M059J (cell line): ENCODE data around the gene TMEM115. TPM values are rescaled to one million over a fixed set of nuclear protein-coding genes. Genes with fewer than 3 reads are reported as not detected.
A peak's percentile ranks its signal among the peaks of the same experiment; 100 is the strongest.

ENCODE experiments used
- DNase-seq: peaks from one replicate; pipeline ENCODE4 v3.0.0-alpha.2; 2012; ENCODE audit warnings: low read depth
- total RNA-seq: library from RNA; depleted of rRNA; stranded (reverse); fragments of >200 nt; shearing (Covaris generic); gene quantifications from 2 replicates; pipeline ENCODE4 v1.2.3, GENCODE V29; 2014; rRNA removed

Gene TMEM115, protein sequence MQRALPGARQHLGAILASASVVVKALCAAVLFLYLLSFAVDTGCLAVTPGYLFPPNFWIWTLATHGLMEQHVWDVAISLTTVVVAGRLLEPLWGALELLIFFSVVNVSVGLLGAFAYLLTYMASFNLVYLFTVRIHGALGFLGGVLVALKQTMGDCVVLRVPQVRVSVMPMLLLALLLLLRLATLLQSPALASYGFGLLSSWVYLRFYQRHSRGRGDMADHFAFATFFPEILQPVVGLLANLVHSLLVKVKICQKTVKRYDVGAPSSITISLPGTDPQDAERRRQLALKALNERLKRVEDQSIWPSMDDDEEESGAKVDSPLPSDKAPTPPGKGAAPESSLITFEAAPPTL
- total RNA-seq: 28.0 and 38.2 TPM in 2 replicates

DNA sequence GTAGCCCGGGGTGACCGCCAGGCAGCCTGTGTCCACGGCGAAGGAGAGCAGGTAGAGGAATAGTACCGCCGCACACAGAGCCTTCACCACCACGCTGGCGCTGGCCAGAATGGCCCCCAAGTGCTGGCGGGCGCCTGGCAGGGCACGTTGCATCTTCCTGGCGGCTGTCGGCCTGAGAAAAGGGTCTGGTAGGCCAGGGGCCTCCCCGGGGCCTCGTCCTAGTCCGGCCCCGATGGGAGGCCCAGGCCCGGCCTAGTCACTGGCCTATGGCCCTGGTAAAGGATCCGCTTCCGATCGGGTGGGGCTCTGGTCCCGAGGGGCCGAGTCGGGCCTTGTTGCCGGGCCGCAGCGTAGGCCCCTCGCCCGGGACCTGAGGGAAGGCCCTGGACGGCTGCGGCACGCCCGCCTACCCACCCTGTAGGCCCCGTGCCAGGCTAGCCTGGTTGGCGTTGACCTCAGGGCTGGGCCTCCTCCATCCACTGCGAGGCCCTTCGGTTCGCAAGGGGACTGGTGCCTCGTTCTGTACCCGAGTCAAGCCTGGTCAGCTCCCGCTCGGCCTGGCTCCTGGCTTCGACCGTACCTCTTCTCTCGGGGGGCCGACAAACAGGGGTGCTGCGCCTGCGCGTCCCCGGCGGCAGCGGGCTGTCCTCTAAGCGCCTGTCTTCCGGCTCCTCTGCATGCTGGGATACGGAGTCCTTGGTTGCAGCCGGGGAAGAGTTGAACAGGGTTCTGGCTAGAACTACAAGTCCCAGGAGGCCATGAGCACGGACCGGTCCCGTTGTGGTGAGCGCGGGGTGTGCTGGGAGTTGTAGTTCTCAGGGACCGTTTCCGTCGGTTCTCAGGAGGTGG is at the start of gene TMEM115:
TSS of gene TMEM115 (minus strand) at position 611 of the 849 bp plus-strand sequence. CDS start at position 153, 458 bp downstream.
- DNase-seq: peak; percentile 97

DNA sequence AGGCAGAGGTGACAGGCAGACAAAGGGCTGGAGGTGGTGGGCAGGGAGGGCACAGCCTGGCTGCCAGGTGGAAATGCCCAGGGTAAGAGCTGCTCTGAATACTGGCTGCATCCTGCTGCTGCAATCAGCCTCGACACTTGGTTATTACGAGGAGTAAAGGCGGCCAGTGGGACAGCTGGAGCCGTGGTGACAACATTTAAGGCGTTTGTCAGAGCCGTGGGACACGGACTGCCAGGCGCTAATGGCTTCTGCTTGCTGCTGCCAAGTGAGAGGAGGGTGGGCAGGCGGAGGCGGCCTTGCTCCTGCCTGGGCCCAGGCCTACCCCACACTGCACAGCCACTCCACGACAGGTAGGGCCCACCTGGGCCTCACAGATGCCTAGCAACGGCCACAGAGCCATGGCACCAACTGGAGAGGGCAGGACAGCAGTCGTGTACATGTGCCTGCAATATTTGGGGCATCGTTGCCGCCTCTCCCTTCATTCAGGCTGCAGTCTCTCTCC is 49.2 kb upstream of the TMEM115 start:
- DNase-seq: no peak

DNA sequence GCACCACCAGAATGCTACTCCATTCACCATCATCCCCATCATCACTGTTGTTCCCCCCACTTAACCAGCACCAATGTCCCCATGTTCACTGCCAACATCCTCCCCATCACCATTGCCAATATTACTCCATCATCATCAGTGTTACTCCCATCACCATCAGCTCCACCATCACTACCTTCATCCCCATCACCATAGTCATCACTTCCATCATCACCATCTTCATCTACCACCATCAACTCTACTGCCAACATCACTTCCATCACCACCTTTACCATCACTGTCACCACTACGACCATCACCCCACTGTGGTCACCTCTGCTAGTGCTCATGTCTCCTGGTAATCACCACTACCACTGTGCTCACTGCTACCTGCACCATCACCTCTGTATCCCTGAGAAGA is 47.2 kb upstream of the TMEM115 start:
- DNase-seq: no peak

DNA sequence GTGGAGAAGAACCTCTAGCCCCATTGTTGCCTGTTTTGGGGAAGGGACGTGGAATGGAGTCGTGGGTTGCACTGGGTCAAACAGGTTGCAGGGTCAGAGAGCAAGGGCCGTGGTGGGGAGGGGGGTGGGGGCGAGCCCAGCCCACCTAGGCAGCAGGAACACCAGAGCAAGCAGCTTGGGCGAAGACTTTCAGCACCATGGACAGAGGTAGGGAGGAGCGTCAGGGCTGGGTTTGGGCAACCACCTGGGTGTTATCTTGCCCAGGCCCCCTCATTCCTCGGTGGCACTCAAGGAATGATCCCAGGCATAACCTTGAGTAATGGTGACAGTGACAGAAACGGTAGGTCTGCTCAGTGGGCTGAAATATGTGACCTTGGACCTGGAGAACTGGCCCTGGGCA is 45.9 kb upstream of the TMEM115 start:
- no peak for DNase-seq

DNA sequence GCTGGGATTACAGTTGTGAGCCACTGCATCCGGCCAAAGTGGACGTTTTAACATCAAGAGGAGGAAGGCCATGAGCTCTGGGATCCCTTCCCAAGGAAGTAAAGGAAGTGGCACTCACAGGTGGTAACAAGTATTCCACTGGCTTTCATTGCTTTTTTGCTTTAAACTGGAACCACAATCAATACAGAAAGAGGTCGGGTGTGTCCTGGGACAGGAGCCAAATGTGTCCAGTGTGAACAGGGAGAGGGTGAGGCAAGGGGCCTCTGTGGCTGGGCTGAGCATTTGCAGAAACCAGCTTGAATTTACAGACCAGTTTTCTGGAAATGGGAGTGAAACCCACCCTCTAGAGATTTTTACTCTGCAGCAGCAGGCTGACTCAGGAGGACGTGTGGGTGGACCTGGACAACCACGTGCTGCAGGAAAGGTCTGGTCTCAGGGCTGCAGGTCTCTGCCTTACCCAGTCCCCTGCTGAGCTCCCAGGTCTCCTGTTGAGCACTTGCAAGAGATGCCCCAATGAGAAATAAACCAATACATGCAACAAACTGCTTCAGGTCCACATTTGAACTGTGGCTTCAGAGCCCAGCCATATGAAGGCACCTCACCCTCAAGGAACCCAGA is 42.8 kb upstream of the TMEM115 start:
- no peak for DNase-seq

DNA sequence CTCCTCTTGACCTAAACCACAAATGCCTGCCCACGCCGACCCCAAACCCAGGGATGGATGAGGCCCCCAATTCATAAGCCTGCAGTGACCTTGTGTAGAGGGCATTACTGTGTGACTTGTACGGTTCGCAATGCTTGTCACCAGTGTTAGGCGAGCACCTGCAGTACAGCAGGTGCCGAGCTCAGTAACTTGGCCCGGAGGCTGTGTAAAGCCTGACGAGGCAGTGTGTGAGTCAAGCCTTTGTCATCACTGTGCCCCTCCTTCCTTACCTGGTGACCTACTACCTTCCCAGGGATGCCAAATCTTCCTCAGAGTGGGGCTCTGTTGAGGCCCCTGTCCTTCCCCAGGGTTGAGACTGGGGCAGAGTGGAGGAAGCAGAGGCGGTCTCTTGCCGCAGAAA is 37.2 kb upstream of the TMEM115 start:
- DNase-seq: no peak

DNA sequence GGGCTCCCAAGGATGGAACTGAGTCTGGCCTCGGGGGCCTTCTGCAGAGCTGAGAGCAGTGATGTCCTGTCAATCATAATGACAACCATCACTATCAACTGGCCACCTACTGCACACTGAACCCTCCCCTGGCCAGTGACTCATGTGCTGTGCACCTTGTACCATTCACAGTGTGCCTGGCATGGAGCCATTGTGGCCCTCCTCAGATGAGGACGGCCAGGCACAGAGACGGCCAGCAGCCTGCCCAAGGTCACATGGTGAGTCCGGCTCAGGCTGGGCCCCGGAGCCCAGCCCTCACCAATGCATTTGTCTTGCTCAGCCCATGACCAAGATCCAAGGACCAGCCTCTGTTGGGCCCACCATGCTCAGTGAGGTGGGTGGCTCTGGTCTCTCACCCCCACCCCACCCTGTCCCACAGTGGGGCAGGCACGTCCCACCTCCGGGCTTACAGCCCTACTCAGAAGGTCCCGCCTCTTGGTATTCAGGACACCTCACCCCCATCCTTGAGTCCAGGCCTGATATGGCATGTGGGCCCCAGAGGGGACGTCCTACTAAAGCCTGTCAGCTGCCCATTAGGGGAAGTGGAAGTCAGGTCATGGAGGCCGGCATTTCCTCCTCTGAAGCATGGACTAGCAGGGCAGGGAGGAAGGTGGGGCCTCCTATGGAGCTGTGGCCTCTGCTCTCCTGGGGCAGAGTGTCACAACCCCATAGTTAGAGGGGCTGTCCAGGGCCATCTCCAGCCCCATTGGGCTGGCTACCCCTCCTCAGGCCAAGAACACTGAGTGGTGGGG is 35.9 kb upstream of the TMEM115 start:
- DNase-seq: no peak

DNA sequence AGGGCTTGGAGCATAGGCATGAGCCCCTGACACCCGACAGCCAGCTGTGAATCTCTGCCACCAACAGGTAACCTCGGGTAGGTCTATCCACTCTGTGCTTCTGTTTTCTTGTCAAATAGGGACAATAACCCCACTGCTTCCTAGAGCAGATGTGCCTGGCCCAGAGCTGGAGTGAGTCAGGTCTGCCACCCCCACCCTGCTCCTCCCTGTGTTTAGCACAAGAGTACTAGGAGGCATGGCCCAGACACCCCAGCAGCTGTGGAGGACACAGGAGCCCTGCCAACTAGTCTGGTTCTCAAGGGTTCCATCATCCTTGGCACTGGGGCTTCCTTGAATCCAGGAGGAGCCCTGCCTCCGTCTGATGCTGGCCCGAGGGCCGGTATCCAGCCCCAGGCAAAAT is 33.7 kb upstream of the TMEM115 start:
- no peak for DNase-seq

DNA sequence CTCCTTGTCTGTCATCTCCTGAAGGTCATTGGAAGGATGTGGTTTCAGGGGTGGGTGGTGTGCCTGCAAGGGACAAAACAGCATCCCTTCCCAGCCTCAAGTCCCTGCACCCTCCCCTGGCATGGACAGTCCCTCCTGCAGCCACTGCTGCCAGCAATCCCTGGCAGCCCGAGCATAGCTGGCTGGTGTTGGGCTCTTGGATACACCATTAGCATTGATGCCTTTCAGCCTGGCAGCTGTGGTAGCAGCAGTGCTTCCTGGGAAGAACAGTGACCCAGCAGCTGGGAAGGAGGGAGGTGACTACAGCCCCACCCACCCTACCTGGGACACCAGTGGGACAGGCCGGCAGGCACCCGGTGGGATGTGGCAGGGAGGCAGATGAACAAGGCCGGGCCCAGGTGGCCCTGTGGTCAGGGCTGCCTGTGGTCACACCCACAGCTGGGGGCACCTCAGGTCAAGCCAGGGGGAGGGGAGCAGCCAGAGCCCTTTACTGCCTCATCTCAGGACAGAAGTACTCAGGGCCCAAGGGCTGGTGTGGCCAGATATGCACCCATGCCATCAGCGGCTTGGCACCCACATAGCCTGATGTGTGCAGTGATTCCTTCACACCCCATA is 32.9 kb upstream of the TMEM115 start:
- no peak for DNase-seq

DNA sequence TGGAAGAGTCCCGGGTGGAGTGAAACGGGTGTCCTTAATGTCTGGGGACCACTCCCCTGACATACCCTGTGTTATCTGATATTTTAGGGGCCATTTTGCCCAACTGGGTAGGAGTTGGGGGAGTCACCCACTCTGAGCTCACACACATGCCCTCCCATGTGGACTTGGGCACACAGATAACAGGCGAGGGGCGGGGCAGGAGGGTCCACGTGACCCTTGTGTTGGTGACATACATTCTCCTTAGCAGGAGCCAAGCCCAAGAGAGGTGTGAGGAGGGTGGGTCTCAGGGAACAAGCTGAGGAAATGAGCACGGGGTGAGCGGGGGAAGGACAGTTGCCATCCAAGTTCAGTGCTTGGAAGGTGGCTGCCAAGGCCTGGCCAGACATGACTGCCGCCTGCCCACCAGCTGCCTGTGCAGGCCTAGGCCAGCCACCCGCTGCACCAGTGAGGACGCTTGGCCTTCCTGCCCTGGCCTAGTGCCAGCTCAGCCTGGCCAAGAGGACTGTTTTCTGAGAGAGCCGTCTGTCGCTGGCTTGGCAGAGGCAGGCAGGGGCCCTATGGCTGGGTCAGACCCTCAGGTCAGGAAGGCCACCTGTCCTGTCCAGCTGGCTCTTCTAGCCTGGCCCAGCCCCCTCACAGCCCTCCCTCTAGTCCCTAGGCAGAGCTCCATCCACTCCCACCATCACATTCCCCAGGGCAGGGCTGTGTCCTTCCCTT is 31.3 kb upstream of the TMEM115 start:
- no peak for DNase-seq

DNA sequence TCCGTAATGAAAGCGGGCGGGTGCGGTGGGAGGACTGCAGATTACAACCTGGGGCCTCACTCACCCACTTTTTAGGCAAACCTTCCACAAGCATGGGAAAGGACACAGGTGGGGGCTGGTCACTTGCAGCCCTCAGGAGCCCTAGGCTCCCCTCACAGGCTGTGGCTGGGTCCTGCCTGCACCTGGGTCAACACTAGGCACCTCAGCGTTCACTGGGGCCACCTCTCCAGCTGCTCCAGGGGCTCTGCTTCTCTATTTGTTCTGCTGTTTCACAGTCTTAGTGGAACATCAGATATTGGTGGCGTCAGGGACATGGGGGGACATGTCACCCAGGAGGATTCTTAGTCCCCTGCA is 30.1 kb upstream of the TMEM115 start:
- DNase-seq: no peak

DNA sequence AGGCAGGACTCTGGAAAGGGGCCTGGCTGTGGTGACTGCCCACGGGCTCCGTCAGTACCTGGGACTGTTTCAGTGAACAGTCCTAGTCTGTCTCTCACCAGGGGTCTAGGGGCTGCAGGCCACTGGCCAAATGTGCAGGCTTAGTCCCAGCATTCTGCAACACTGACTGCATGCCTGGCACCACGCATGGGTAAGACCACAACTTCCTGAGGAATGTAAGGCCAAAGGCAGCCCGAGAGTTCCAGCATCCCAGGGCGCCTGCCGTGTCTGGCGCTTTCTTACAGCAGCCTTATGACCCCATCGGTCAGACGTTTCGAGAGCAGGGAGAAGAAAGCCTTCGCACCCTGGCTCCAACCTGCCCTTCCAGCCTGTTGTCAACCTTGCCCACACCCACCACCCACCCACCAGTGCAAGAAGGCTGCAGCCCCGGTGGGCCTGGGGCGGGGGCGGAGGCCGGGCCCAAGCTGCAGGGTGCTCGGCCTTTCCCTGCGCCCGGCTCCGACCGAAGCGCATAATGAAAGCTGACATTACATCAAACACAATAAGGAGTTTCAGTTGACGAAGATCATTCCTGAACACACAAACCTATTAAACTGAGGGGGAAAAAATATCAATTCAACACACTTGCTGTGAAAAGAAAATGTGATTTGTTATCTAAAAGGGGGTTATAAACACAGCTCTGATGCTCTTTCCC is 29.5 kb upstream of the TMEM115 start:
- peak; percentile 22 for DNase-seq

DNA sequence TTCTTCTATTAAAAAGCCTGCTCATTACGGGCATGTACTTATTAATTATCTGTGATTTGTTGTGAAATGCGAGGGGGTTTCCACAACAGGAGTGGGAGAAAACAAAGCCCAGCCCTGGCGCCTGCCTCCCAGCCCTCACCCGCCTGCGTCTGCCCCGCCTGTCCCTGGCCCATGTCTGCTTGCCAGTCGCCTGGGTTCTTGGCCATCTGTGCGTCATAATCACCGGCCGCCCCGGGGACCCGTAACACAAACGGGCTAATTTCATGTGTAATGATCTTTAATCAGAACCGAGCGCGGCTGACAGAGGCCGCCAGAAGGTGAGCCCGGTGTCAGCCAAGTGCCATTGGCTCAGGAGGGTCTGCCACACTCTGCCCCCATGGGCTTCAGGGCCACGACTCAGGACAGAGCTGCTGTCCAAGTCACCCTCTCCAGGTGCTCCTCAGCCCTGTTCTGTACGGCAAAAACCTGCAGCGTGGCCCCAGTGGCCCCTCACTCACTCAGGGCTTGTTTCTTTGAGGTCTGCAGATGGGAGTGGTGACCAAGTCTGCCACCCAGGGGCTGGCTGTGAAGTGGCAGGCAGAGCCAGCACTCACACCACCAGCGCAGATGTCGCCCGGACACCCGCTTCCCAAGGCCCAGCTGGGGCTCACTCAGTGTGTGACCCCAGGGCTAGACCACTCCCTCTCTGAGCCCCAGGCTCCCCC is 28.8 kb upstream of the TMEM115 start:
- DNase-seq: no peak

DNA sequence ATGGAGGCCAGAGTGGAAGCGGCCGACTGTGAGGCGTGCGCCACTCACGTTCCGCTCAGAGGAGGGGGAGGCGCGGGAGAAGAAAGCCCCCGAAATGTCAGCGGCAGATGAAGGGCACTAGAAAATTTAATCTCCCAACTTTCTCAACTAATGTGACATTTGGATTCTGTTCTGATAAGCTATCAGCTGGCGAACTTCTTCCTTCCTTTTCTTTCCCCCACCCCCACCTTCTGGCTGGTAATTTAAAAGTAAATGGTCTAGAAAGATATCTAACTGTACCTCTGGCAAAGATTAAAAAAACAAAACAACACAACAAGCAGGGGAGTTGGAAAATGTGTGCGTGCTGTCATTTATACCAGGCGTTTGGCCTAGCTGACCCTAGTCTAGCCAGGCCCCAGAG is 26.4 kb upstream of the TMEM115 start:
- no peak for DNase-seq

DNA sequence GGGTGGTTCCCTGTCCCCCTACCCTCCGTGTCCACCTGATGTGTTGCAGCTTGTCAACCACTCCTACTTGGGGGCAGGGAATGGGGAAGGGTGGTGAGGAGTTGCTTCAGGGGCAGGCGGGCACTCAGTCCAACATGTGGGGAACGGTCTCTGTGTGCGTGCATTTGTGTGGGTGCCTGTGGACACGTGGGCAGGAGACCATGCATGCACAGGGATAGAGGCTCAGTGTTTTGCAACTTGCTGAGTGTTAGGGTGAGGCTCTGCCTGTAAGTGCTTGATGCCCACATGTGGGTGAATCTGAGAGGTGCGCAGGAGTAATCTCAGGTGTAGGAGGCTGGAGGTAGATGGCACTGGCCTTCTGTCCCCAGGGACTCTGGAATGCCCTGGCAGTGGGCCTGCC is 24.4 kb upstream of the TMEM115 start:
- no peak for DNase-seq

DNA sequence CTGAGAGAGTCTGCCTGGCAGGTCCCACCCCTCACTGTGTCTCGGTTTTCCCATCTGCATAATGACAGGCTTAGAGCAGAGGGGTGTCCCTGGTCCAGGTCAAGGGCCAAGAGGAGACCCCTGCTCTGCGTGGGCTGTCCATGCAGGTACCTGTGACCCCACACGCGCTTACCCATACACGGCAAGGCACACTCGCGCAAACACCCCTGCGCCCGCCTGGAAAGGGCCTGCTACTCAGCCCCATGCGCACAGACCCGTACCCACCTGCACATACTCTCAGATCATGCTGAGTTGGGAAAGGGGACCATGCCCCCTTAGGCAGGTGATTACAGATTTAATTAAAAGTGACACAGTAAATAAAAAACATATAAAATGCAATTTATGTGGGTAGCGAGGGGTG is 23.4 kb upstream of the TMEM115 start:
- DNase-seq: no peak

DNA sequence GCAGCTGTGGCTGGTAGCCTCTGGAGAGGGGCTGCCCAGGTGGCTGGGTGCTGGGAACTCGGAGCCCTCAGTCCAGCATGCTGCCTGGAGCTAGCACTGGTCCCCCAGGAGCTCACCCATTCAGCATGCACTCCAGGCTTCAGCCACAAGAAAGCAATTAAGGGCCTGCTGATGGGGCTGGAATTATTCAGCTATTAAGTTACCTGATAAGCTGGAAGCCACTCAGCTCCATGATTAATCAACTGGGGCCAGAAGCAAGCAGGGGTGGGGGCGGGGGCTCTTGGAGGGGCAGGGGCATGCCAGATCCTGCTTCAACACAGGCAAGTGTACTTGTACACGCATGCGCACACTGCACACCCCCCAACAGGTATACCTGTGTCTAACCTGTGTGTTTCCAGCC is 22.1 kb upstream of the TMEM115 start:
- DNase-seq: no peak

DNA sequence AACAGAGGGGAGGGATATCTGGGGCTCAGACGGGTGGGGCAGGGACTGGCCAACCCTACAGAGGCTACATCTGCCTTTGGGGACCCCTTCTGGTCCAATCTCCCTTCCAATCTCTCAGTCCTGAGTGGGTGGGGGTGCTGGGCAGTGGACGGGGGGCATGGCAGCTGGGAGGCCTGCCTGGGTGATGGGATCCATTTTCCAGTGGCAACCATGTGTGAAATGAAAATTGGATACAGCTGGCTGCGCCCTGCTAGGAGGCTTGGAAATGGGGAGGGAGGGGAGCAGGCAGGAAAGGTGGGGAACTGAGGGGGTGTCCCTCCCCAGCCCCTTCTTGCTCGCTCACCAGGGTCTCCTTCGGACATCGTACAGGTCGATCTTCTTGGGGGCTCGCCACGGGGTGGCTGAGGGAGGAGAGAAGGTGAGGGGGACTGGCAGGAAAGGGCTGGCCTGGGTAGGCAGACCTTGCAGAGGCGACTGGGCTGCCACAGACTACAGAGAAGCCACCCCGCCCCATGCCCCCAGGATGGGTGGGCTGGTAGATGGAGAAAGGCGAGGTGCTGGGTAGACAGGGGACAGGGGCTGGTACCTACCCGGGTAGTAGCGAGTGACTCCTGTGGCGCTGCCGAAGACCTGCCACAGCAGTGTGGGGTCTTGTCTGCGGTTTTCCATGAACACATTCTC is 21.2 kb upstream of the TMEM115 start:
- no peak for DNase-seq

DNA sequence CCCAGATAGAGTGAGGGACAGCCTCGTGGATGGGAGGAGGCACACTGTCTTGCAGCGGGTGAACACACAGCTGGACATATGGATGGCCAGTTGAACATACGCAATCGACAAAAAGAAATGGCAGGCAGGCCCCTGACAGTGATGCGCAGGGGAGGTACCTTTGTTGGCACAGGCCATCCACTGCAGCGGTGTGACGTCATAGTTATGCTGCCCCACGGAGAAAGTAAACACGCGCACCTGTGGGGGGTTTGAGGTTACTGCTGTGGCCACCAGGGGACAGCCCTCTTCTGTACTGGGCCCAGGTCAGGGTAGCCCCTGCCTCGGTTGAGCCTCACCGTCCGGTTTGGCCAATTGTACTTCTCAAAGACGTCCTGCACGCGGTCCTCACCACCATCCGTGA is 19.4 kb upstream of the TMEM115 start:
- no peak for DNase-seq
